NB4 (cell line): Measurements from ENCODE around the gene CCDC91.
"Not testable (repeated sequence)": the region's sequence is repeated elsewhere in the genome, so short reads cannot be mapped to it uniquely, and the experiment has no call there.

Experiments
- DNase-seq: peaks from one replicate; pipeline ENCODE4 v3.0.0; 2010; ENCODE audit warnings: low read depth
- H3K4me3 ChIP-seq: one replicate; pipeline ENCODE4 v1.5.1; 2011; ENCODE audit warnings: mild to moderate bottlenecking, low read depth, low read length, moderate library complexity
- MYC ChIP-seq: IDR thresholded peaks from 2 replicates; pipeline ENCODE4 v1.6.1; 2011; ENCODE audit warnings: low read depth, low read length
- POLR2A ChIP-seq: IDR thresholded peaks from 2 replicates; pipeline ENCODE4 v1.6.1; 2011; ENCODE audit warnings: mild to moderate bottlenecking; ENCODE audit not compliant: insufficient read length; ENCODE audit errors: extremely low read depth
- TF ChIP-seq, protein P1 (sequence below): IDR thresholded peaks from 2 replicates; pipeline ENCODE4 v1.6.1; 2011; ENCODE audit warnings: low read depth, low read length
- TF ChIP-seq, protein P2 (sequence below): IDR thresholded peaks from one replicate; pipeline ENCODE4 v1.5.1; 2012; ENCODE audit warnings: low read depth, low read length

The CCDC91 gene

DNA sequence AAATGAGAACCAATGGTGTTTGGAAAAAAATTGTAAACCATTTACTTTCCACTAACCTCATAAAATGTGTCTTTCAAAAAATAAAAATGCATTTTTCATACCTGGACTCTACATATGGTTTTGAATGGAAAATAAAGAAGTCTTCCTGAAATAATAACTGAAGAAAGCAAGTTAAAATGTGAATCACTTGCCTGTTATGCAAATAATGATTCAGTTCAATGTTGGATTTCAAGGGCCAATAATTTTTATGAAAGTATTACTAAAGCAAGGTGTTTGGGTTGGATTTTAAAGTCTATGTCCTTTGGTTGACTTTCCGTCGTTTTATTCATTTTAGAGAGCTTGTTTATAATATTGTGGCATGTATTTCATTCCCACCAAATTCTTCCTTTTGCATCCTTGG lies 138.7 kb downstream of the CCDC91 start:
- no peak for DNase-seq
- TF ChIP-seq, protein P1, sequence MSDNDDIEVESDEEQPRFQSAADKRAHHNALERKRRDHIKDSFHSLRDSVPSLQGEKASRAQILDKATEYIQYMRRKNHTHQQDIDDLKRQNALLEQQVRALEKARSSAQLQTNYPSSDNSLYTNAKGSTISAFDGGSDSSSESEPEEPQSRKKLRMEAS: no peak
- TF ChIP-seq MYC (no peak), POLR2A (no peak)
- TF ChIP-seq, protein P2, sequence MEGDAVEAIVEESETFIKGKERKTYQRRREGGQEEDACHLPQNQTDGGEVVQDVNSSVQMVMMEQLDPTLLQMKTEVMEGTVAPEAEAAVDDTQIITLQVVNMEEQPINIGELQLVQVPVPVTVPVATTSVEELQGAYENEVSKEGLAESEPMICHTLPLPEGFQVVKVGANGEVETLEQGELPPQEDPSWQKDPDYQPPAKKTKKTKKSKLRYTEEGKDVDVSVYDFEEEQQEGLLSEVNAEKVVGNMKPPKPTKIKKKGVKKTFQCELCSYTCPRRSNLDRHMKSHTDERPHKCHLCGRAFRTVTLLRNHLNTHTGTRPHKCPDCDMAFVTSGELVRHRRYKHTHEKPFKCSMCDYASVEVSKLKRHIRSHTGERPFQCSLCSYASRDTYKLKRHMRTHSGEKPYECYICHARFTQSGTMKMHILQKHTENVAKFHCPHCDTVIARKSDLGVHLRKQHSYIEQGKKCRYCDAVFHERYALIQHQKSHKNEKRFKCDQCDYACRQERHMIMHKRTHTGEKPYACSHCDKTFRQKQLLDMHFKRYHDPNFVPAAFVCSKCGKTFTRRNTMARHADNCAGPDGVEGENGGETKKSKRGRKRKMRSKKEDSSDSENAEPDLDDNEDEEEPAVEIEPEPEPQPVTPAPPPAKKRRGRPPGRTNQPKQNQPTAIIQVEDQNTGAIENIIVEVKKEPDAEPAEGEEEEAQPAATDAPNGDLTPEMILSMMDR: no peak
- no peak overlapping the region for H3K4me3 ChIP-seq

DNA sequence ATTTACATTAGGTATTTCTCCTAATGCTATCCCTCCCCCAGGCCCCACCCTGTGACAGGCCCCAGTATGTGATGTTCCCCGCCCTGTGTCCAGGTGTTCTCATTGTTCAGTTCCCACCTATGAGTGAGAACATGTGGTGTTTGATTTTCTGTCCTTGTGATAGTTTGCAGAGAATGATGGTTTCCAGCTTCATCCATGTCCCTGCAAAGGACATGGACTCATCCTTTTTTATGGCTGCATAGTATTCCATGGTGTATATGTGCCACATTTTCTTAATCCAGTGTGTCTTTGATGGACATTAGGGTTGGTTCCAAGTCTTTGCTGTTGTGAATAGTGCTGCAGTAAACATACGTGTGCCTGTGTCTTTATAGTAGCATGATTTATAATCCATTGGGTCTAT lies 139.5 kb downstream of the CCDC91 start:
- H3K4me3 ChIP-seq, DNase-seq: not testable (repeated sequence)

DNA sequence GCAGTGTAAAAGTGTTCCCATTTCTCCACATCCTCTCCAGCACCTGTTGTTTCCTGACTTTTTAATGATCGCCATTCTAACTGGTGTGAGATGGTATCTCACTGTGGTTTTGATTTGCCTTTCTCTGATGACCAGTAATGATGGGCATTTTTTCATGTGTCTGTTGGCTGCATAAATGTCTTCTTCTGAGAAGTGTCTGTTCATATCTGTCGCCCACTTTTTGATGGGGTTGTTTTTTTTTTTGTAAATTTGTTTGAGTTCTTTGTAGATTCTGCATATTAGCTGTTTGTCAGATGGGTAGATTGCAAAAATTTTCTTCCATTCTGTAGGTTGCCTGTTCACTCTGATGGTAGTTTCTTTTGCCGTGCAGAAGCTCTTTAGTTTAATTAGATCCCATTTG lies 140.0 kb downstream of the CCDC91 start:
- H3K4me3 ChIP-seq, DNase-seq: not testable (repeated sequence)

DNA sequence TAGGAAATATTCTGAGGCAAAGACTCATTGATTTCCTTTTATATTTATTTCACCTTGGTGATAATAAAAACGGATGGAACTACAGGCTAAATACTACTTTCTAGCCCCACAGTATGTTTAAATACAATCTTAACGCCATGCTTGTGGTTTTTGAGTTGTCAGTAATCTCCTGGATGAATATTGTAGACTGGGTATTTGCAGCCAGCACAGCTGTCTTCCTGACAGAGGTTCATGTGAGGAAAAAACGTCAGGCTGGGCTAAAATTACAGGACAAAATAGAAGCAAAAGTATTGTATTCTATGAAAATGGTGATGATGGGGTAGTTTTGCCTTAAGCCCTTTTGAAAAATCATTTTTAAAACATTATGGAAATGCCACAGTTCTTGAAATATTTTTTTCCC lies 140.9 kb downstream of the CCDC91 start:
- TF ChIP-seq, protein P1: no peak
- TF ChIP-seq, protein P2: no peak
- TF ChIP-seq MYC (no peak), POLR2A (no peak)
- no peak for DNase-seq
- no peak overlapping the region for H3K4me3 ChIP-seq

DNA sequence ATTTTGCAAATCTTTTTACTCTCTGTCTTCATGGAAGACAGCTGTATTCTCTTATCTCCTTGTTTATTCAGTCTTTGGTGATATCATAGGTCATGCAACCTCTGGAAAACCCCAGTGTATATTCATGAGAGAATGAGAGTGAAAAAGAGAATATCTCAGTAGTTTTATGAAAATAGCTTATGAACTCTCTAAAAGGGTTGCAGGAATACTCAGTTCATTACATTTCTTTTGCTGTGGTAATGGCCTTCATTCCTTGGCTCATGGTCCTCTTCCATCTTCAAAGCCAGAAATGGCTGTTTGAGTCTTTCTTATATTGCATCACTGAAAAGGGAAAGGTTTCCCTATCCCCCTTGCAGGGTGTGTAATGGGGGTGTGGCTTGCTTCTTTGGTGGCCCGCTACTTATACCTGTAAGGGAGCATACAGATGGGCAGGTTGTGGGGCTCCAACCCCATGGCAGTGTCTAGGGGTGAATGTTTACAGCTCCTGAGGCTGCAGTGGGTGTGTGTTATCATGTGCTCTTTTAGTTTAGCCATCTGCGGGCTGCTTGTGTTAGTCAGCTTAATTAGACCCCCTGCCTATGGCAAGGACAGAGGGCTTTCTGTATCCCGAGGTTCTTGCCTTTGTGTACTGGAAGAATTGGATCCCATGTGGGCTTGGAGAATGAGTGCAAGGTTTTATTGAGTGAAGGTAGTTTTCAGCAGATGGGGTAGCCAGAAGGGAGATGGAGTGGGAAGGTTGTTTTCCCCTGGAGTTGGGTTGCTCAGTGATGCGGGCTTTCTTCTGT lies 150.2 kb downstream of the CCDC91 start:
- no peak for DNase-seq
- TF ChIP-seq, protein P1: no peak
- TF ChIP-seq, protein P2: no peak
- TF ChIP-seq MYC (no peak), POLR2A (no peak)
- no peak overlapping the region for H3K4me3 ChIP-seq

DNA sequence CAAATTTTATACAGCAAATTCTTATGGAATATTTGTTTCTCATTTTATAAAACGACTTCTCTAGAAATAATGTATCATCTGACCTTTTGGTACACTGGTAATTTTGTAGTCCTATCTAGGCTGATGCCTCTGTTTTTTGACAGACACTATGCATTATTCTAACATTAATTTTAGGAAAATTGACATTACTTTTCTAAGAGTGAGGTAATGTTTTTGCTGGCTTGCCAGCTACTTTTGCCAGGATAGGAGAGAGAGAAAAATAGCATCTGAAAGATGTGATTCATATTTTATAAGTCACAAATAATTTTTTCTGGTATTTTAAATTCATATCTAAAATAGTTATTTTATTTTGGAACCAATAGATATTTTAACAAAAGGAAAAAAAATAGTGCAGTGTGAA lies 153.5 kb downstream of the CCDC91 start:
- no peak overlapping the region for H3K4me3 ChIP-seq
- TF ChIP-seq POLR2A (no peak), MYC (no peak)
- TF ChIP-seq, protein P2: no peak
- TF ChIP-seq, protein P1: no peak
- no peak for DNase-seq

DNA sequence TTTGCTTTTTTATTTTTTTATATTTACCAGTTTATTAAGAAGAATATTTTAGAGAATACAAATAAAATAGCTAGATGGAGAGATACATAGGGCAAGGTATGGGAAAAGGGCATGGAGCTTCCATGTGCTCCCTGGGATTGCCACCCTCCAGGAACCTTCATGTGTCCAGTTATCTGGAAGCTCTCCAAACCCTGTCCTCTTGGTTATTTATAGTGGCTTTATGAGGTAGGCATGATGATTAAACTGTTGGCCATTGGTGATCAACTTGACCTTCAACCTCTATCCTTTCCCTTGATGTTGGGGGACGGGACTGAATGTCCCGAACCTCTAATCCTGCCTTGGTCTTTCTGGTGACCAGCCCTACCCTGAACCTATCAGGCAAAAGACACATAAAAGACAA lies 156.3 kb downstream of the CCDC91 start:
- TF ChIP-seq MYC (no peak), POLR2A (no peak)
- TF ChIP-seq, protein P2: no peak
- TF ChIP-seq, protein P1: no peak
- no peak for DNase-seq
- no peak overlapping the region for H3K4me3 ChIP-seq
